ENCODE measurements around the gene PRAME.

The PRAME gene

DNA sequence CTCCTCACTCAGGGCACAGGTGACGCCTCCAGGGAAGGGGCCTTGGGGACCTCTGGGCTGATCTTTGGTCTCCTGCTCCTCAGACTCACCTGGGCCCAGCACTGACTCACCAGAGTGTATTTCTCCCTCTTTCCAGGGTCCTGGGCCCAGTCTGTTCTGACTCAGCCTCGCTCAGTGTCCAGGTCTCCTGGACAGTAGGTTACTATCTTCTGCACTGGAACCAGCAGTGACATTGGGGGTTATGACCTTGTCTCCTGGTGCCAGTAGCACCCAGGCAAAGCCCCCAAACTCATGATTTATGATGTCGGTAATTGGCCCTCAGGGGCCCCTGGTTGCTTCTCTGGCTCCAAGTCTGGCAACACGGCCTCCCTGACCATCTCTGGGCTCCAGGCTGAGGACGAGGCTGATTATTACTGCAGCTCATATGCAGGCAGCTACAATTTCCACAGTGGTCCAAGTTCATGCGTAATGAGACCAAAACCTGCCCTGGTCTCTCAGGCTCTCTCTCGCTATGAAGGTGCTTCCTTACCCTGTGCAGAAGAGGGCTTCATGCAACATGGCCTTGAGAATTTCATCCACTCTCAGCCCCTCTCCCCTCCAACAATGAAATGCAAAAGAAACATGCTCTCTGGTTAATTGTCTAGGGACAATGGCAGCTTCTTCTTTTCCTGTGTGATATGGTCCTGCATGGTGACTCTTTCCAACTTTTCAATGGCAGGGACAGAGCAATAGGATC, 21.0 kb upstream of the PRAME start:
- DNase-seq, result no peak

DNA sequence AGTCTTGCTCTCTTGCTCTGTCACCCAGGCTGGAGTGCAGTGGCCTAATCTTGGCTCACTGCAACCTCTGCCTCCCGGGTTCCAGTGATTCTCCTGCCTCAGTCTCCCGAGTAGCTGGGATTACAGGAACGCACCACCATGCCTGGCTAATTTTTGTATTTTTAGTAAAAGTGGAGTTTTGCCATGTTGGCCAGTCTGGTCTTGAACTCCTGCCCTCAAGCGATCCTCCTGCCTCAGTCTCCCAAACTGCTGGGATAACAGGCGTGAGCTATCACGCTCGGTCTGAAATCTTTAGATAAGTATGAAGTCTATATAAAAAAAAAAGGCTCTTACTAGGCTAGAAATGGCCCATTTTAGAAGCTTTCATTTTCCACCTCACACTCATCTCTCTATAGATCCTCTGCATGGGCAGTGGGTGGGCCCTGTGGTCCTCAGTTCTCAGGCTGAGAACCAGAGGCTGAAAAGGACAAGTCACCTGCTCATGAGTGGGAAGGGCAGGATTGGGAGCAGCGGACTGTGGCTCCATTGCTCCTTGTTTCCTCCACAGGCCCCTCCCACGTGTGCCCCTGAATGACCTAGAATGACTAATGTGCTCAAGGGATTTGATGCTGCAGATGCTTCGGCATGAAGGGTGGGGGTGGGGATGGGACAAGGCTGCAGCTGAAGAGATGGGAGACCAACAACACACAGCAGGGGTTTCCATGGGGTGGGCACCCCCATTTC, 19.8 kb upstream of the PRAME start:
- DNase-seq, result no peak

DNA sequence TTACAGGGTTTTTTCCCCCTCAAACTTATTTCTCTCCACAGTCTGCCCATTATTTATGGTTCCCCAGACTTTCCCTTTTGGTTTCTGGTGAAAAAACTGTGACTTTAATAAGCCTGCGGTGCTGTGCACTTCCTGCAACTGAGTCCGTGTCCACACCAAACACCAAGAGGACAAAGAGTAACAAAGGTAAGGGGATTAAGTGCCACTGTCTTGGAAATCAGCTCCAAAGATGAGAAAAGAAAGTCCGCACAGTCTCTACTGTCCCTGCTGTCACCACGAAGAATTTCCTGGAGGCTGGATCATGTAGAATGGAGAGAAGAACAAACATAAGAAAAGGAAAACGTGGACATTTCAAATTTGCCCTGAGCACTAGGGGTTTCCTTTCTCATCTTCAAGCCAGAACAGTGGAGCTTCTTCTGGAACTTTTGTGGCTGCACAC, 17.9 kb upstream of the PRAME start:
- no peak for DNase-seq

DNA sequence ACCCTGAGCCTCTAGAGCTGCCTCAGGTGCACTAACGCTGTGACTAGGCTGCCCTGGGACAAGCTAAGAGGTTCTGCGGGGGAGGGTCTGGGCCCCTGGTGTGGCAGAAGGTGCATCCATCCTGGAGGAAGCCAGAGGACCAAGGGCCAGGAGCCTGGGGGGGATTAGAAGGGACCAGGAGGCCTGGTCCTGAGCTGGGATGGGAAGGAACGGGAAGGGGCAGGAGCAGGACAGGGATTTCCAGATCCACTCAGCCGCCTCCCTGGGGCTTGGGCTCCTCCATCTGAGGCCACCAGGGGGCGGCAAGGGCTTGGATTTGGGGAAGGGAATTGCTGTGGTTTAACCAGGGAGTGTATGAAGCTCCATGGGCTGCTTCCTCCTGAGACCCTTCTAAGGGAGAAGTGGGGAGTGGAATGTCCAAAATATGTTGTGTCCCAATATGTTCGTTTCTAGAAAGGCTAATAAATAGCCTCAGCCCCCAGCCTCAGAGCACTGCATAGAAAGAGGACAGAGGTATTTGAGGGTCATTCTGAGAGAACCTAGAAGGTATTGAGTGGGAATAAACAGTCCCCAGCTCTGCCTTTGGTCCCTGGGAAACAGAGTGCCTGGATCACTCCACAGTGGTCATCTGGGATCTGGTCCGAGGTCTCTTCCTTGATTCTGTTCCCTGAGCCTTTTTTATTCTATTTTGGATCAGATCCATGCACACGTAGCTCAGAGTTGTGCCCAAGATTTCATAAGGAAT, 17.4 kb upstream of the PRAME start:
- peak; percentile 88 for DNase-seq

DNA sequence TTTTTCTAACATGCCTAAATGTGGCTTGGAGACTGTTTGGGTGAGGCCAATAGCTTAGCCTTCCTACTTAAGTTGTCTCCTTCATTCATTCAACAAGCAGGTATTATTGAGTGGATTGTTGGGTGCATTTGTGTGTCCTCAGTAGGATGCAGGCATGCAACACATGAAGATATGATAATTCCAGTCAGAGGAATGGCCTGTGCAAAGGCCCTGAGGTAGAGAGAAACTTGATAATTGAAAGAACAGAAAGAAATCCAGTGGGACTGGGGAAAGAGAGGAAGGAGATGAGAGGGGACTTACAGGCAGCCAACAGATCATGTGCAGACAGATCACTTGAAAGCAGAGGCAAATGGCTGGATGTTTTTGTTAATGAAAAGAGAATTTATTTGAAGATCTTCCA, 15.3 kb upstream of the PRAME start:
- no peak for DNase-seq

DNA sequence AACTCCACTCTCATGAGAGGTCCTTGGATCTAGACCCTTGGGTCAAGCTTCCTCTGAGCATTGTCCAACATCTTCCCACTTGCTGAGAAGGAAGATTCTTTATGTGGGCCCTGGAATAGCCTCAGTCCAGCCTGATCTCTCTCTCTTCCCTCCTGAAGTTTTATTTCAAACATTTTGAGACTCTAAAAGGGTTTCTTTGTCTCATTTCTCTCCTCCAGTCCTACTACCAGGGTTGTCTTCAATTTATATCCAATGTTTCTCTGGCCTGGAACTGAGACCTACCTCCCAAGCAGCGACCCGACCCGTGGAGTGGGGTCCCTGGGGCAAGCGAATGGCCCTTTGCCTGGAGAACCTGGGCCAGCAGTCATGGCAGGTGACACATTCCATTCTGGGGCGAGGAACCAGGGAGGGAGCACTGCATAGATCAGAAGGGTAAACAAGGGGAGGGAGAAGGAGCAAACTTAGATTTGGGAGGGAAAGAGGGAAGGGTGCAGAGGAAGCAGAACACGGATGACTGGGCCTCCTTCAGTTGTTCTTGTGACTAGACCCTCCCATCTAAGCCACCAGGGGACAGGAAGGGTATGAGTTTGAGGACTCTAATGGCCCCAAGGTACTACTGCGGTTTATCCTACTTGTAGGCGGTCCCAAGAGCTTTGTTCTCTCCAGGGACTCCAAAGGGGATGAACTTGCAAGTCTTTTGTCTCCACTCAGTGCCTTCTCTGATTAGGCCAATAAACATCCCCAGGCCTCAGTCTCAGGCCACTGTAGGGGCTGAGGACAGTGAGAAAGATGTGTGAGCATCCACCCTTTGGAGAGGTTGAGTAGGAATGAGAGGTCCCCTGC, 14.2 kb upstream of the PRAME start:
- DNase-seq, result peak; percentile 28

DNA sequence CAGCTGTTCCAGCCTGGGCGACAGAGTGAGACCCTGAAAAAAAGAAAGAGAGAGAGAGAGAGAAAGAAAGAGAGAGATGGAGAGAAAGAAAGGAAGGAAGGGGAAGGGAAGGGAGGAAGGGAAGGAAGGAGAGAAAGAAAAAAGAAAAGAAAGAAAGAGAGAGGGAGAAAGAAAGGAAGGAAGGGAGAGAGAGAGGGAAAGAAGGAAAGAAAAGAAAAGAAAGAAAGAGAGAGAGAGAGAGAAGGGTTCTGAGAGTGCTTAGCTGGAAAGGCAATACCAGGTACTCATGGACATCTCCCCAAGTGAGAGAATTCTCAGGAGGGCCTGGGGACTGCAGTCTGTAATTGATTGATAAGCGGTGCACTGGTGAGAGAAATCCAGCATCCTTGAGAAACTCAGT, 12.8 kb upstream of the PRAME start:
- DNase-seq, result no peak

DNA sequence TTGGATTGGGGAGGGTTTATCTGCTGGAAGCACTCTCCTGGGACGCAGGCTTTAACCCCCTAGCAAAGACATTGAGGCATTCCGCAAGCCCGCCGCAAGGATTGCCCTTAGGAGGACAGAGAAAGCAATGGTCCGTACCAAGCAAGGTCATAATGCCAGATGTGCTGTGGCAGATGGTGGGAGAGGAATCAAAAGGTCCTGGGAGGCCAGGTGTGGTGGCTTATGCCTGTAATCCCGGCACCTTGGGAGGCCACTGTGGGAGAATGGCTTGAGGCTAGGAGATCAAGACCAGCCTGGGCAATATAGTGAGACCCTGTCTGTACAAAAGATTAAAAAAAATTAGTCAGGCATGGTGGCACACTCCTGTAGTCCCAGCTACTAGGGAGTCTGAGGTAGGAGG, 12.4 kb upstream of the PRAME start:
- DNase-seq, result peak; percentile 22

DNA sequence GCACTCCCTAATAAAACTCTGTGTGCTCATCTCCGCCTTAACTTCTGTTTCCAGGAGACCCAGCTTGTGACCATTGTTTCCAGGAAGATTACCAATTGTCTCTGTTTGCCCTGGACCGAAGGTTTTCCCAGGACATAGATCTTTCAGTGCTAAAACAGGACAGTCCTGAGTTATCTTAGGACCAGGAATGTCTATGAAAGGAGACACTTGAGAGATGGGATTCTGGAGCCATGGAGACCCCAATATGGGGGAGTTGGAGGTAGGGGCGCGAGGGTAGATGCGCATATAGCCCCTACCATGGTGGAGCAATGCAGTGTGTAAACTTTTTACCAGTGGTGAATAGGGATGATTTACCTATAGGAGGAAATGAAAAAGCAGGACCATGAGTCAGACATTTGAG, 10.2 kb upstream of the PRAME start:
- peak; percentile 12 for DNase-seq

DNA sequence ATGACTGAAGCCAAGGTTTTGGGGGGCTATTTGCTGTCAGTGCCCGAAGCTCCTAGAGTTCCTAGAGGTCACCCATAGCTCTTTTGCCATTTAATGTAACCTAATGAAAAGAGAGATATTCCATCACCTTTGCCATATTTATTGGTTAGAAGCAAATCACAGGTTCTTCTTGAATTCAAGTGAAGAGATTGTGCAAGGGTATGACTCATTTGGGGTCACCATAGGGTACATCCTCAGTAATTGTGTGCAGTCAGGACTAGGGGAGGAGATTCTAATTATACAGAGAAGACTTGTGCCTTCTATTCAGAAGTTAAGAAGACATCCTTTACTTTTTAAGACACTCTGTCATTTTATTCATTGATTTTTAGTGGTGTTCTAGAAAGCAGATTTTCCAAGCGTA, 6.9 kb upstream of the PRAME start:
- DNase-seq, result no peak

DNA sequence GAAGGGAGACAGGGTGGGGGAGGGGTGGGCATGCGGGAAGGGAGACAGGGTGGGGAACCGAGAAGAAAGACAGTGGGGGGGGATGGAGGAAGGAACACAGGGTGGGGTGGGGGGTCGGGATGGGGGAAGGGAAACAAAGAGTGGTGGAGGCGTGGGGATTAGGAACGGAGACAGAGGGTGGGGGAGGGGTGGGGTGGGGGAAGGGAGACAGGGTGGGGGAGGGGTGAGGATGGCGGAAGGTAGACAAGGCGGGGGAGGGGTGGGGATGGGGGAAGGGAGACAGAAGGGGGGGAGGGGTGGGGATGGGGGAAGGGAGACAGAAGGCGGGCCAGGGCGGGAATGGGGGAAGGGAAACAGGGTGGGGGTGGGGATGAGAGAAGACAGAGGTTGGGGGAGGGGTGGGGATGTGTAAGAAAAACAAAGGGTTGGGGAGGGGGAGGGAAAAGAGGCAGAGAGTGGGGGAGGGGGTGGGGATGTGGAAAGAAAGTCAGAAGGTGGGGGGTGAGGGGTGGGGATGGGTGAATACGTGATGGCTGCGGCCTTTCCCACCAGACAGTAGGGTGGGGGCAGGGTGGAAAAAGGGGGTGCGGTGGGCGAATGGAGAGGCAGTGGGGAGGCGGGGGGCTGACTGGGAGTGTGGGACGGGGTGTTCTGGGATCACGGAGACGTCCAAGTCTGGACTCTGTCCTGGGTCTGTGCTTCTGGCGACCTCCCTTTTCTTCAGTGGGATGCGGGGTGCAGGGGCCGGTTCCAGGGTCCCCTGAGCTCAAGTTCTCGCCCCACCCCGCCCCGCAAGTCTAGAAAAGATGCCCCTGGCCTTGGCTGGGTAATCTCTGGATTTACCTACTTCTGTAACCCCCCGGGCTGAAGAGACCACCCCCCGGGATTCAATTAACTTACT, 744 bp downstream of the PRAME start:
- DNase-seq, result no peak

DNA sequence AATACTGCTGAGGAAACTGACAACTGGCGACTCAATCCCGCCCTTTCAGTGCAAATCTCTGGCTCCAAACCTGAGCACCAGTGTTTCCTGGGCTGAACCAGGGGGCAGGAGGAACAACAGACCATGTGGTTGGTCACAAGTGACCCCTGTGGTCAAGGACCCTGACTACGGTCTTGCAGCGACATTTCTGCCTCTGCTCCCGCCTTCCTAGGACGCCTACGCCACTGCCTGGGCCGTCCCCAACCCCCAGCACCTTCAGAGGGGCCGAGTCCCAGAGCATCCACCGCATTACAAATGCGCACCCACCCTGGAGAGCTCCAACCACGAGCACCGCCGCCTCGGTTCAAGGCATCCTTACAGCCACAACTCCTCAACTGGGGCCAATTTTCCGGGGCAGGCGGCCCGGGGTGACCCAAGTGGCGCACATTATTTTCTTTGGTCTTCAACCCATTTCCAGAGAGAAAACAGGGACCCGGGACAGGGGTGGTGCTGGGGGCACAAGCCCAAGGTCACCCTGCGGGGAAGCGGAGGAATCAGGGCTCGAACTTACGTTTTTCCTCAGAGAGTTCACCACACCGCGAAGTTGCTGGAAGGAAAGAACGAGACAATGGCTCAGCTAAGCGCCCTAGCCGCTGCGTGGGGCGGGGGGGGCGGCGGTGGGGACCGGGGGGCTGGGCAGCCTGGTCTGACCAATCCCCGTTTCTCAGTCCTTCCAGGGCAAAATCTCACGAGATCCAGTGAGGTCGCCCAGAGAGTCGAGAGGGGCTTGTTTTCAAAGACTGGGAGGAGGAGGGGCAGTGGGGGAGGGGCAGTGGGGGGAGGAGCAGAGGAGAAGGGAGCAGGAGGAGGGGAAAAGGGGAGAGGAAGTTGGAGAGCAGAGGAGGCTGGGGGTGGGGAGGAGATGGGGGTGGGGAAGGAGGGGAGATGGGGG, 1.8 kb downstream of the PRAME start:
- DNase-seq, result no peak

DNA sequence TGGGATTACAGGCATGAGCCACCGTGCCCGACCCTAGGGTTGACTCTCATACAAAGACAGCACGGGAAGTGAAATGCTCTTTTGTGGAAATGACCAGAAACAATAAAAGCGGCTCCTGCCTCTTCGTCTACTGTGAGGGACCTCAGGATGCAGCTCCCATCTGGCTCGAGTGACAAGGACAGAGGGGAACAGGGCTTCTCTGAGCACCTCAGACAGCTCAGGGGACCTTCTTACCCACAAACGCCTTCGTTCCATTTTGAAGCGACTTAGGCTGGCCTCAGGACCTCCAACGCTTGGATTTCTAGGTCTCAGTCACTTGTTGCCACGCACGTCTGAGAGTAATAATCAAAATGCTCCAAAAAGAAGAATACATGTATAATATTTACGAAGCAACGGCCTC, 2.5 kb downstream of the PRAME start:
- no peak for DNase-seq

DNA sequence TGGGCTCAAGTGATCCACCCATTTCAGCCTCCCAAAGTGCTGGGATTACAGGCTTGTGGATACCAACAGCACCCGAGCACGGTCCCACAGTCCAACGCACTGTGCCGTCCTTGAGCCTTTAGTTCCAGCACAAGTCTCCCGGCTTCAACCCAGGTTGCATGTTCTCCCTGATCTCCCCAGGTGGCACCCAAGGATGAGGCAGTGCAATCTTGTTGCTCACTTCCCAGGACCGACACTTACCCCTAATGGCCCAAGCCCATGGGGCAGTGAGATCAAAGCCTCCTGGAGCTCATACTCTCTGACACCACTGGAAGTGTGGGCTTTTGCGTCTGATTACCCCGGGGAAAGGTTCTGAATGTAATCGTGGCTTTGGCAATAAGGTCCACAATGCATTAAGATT, 3.5 kb downstream of the PRAME start:
- DNase-seq, result no peak

DNA sequence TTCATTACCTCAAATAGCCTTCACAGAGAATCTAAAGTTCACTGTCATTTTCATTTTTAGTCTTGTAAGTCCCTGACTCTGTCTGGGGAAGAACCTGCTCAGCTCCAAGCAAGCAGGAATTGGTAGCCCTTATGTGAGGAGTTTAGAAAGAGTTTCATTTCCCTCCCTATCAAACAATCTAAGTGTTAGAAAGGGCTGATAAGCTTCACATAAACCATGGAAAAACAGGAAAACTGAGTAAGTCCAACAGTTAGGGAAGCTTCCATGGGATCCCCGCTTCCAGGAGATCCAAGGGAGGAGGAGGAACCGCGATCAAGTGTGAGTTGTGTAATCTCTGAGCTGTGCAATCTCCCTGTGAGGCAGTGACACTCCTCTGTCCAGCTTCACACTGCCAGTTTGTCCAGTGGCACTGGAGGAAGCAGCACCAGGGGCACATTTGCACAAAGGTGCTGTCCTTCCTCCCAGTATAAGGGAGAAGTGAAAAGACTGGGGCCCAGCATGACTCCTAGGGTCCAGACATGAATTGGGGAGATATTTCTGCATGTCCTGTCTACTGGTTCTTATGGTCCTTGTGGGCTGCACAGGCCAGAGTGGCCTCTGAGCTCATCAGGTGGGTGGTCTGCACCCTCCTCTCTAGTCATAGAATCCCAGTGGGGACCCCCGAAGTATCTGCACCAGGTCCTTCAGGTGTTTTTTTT, 4.3 kb downstream of the PRAME start:
- DNase-seq, result no peak

DNA sequence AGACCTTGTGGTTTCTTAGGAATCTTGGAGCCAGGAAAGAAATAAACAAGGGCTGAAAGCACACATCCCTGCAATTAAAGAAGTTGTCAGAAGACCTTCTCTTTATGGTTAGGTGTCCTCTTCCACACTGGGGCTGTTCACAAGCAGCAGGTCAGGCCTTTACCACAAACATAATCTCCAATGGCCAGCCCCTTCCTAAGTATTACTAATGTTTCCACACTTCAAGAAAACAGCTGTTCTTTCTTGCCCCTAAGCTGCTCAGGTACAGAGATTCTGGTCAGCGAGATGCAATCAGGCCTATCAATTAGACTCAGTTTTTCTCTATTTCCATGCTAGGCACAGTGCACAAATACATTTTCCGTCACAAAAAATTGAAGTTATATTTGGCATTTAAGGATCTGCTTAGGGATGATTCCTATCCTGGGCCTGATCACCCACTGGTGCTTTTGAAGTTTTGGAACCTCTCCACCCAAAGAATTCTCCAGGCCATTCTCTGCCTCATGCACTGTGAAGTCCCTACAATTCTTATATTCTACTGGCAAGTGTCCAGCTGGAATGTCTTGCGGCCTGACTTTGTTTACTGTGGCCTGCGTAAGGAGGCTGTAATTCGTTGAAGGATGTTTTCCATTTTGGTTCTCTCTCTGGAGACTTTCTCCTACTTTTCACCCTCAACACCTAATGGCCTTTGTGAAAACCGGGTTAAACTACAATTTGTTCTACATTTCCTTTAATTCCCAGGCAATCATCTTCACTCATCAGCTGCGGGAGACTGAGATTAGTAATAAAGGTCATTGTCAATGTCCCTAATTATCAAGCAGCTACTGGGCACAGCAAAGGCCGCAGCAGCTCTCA, 5.1 kb downstream of the PRAME start:
- no peak for DNase-seq

DNA sequence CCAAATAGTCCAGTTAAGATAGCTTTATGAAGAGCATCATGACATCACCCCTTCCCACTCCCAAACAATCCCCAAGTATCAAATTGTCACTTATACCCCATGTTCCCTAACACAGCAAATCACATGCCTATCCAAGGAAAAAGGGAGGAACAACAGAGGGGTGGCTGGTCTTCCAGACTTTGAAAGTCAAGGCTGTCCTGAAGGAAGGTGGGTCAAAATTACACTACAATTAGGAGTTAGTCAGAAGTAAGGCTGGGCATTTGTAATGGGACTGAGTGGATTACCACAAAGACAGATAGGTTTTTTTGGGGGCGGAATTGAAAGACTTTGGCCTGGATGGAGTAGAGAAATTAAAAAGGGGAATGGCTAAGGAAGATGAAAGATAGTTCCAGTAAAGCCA, 5.9 kb downstream of the PRAME start:
- no peak for DNase-seq

DNA sequence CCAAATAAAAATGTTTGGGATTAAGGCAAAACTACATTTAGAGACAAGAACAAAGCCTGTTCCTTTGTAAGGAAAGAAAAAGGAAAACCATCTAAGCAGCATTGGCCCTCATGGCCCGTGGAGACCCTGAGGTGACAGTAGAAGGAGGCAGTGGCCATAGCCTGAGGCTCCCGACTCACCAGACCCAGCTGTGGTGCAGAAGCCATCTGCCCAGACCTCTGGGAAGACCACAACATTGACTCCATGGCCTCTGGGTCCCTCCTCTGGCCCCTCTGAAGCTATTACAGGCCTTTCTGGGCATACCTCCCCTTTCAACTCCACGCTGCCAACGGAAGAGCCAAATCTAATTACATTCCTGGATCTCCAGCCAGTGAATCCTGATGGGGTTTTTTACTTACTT, 6.4 kb downstream of the PRAME start:
- peak; percentile 86 for DNase-seq

DNA sequence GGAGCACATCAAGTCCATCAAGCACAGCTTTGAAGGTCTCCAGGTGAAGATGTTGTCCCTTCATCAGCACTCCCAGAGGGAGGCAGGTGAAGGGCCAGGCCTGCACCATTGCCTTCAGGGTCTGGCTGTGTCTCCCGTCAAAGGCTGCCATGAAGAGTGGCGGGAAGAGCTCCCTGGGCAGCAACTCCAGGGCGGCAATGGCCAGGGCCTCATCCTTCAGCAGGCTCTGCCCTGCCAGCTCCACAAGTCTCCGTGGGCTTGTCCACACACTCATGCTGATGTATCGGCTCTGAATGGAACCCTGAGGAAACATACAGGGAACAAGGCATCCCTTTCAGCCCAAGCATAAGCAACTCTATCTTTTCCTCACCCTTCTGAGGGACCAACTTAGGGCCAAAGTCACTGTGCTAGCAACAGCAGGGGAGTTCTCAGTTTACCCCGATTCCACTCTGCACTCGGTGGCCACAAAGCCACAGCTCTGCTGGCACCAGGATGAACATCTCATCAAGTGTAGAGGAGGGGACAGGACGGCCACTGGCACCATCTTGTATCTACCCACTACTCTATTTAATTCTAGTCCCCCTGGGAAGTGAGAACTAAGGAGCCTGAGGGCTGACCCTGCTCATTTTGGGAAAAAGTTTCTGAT, 8.2 kb downstream of the PRAME start:
- no peak for DNase-seq
